PFSK-1 (cell line): ENCODE data around the gene PIF1.

Experiments used
- FOXP2 ChIP-seq: optimal IDR thresholded peaks from 2 replicates; pipeline ENCODE3; 2011; ENCODE audit warnings: borderline replicate concordance, control low read depth, inconsistent platforms; ENCODE audit not compliant: insufficient read depth; ENCODE audit errors: extremely low read length, extremely low read depth
- POLR2AphosphoS5 ChIP-seq: IDR thresholded peaks from 2 replicates; pipeline ENCODE4 v1.6.1; 2012; ENCODE audit warnings: low read depth, mild to moderate bottlenecking, control low read depth, low read length, moderate library complexity
- SIN3A ChIP-seq: IDR thresholded peaks from 2 replicates; pipeline ENCODE4 v1.6.1; 2012; ENCODE audit warnings: mild to moderate bottlenecking, low read length, moderate library complexity, borderline replicate concordance; ENCODE audit not compliant: insufficient read depth
- TAF1 ChIP-seq: IDR thresholded peaks from 2 replicates; pipeline ENCODE4 v1.6.1; 2012; ENCODE audit warnings: low read length, control low read depth, borderline replicate concordance; ENCODE audit not compliant: insufficient read depth
- TF ChIP-seq, protein P1 (sequence below), 2 experiments: IDR thresholded peaks; 2 replicates each; pipeline versions ENCODE4 v1.6.1 to v1.8.0; 2011 to 2012; ENCODE audit warnings: low read depth in 2 of 2, low read length in 2 of 2, control low read depth in 1 of 2, inconsistent platforms in 1 of 2, mild to moderate bottlenecking in 1 of 2, moderate library complexity in 1 of 2; ENCODE audit not compliant: insufficient read depth in 1 of 2

The PIF1 gene

GRCh38 chr15:64813075-64813474, 12.4 kb downstream of the PIF1 start:
- no peak for TF ChIP-seq FOXP2
- TF ChIP-seq TAF1, result no peak
- TF ChIP-seq, protein P1, sequence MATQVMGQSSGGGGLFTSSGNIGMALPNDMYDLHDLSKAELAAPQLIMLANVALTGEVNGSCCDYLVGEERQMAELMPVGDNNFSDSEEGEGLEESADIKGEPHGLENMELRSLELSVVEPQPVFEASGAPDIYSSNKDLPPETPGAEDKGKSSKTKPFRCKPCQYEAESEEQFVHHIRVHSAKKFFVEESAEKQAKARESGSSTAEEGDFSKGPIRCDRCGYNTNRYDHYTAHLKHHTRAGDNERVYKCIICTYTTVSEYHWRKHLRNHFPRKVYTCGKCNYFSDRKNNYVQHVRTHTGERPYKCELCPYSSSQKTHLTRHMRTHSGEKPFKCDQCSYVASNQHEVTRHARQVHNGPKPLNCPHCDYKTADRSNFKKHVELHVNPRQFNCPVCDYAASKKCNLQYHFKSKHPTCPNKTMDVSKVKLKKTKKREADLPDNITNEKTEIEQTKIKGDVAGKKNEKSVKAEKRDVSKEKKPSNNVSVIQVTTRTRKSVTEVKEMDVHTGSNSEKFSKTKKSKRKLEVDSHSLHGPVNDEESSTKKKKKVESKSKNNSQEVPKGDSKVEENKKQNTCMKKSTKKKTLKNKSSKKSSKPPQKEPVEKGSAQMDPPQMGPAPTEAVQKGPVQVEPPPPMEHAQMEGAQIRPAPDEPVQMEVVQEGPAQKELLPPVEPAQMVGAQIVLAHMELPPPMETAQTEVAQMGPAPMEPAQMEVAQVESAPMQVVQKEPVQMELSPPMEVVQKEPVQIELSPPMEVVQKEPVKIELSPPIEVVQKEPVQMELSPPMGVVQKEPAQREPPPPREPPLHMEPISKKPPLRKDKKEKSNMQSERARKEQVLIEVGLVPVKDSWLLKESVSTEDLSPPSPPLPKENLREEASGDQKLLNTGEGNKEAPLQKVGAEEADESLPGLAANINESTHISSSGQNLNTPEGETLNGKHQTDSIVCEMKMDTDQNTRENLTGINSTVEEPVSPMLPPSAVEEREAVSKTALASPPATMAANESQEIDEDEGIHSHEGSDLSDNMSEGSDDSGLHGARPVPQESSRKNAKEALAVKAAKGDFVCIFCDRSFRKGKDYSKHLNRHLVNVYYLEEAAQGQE (IDR thresholded peaks at IDR 0.05; ENCODE audit: insufficient read depth in 1 of 2, low read depth in 2 of 2, low read length in 2 of 2), result no peak
- TF ChIP-seq POLR2AphosphoS5, result no peak
- TF ChIP-seq SIN3A, result no peak

DNA sequence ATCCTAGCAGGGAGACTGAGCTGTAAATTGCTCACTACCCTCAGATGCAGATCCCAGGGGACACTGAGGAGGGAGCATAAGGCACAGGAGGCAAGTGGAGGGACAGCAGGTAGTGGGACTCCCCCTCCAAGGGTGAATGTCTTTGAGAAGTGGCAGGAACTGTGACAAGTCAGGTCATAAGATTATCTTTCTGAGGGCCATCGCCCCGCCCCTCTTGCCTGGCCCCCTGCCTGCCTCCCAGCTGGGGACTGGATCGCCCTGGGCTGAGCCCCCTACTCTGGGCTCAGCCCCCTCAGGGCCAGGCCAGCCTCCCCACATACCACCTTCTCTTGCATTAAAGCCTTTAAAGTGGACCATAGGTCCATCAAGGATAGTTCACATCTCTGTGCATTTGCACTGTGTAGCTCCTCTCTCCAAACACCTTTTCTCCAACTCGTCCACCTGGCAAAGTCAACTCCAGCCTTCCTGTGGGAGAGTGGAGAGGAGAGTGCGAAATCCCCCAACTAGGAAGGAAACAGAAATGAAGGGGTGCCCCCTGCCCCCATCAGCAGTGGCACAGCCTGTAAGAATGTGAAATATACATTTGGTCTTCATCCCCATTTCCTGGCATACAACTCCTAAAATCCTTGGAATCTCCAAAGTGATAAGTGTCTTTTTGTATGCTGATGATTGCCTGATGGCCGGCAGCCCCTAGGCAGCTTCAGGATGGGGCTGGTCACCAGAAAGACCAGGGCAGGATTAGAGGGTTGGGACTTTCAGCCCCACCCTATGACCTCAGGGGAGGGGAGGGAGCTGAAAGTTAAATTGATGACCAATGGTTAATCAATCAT, 14.7 kb downstream of the PIF1 start:
- TF ChIP-seq FOXP2, result no peak
- TF ChIP-seq TAF1, result no peak
- TF ChIP-seq POLR2AphosphoS5, result no peak
- TF ChIP-seq SIN3A, result no peak
- TF ChIP-seq, protein P1 (IDR thresholded peaks at IDR 0.05; ENCODE audit: insufficient read depth in 1 of 2, low read depth in 2 of 2, low read length in 2 of 2), result no peak

DNA sequence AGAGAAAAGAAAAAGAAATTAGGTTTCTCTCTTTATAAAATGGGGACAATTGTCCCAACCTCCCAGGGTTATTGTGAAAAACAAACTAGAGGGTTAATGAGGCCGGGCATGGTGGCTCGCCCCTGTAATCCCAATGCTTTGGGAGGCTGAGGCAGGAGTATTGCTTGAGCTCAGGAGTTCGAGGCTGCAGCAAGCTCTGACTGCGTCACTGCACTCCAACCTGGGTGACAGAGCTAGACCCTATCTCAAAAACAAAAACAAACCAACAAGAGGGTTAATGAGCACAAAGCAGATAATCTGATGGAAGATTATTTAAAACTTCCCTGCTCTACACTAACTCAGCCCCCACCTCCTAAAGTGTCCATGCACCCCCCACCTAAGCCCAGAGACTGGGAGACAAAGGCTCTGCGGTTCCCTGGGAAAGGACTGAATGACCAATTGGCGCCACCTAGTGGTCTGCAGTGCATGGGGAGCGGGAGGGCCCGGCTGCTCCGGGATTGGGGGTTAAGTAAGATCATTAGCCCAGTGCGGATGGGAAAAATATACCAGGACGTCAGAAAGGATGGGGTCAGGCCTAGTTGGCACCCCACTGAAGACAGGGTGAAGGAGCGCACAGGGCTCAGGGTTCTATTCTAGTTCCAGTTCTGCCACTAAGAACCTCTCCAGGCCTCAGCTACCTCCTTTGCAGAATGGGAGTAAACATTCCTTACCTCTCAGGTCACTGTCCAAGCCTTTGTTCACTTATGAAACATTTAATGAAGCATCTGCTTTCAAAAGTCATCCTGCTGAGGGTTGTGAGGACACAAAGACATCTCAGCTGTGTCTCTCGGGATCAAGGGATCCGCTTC, 15.6 kb downstream of the PIF1 start:
- TF ChIP-seq SIN3A, result no peak
- TF ChIP-seq TAF1, result no peak
- TF ChIP-seq FOXP2, result no peak

DNA sequence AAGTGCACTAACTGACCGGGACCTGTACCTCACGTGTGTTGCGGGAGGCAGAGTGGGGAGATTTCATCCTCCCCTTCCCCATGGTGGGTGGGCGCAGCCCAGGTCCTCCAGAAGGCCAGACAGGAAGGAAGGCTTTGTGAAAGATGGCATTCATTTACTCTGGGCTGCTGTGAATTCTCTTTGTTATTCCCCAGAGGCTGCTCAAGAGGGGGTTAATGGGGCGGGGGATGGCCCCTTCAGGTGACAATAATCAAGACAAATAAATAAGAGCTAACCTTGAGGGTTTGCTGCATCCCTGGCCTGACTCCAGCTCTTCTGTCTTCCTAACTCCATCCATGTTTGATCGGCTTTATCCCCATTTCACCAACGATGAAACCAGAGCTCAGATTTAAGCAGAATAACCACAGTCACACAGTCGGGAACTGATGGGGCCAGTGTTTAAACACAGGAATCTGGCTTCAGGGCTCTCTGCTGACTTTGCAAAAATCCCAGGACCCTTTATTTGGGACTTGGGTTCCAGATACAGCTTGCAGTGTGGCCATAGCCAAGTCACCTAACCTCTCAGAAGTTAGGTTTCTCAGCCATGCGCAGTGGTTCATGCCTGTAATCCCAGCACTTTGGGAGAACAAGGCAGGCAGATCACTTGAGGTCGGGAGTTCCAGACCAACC, 16.5 kb downstream of the PIF1 start:
- no peak for TF ChIP-seq TAF1
- no peak for TF ChIP-seq SIN3A
- TF ChIP-seq, protein P1 (IDR thresholded peaks at IDR 0.05; ENCODE audit: insufficient read depth in 1 of 2, low read depth in 2 of 2, low read length in 2 of 2), result no peak
- TF ChIP-seq FOXP2, result no peak
- no peak for TF ChIP-seq POLR2AphosphoS5

DNA sequence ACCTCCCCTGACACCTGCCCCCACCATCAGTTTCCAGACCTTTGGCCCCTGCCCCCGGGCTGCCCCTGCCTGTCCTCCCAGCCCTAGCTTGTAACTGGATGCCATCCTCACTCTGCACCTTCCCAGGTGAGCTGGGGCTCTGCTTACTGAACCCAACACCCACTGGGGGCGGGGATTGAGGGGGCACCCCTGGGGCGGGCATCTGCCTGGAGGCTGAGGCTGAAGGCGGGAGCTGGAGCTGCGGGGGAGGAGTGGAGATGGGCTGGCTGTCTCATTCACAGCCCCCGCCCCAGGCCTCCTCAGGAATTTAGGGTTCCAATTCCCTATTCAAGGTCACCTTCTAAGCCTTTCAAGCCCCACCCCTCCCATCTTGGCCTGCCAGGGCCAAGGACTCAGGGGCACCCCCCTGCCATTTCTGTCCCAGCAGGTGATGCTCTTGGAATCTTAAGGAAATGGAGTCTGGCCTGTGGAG, 17.7 kb downstream of the PIF1 start:
- no peak for TF ChIP-seq SIN3A
- TF ChIP-seq, protein P1 (IDR thresholded peaks at IDR 0.05; ENCODE audit: insufficient read depth in 1 of 2, low read depth in 2 of 2, low read length in 2 of 2), result no peak
- no peak for TF ChIP-seq FOXP2
- no peak for TF ChIP-seq POLR2AphosphoS5
- no peak for TF ChIP-seq TAF1
